HG03571 (cell line): ENCODE results near the gene C5orf63.
"Not testable (repeated sequence)": the region's sequence is repeated elsewhere in the genome, so short reads cannot be mapped to it uniquely, and the experiment has no call there.

Experiments
- ATAC-seq: cut with Tn5 transposase; IDR thresholded peaks from one replicate; pipeline ENCODE4 v1.9.1; 2021; ENCODE audit not compliant: unreplicated experiment

C5orf63 gene

DNA sequence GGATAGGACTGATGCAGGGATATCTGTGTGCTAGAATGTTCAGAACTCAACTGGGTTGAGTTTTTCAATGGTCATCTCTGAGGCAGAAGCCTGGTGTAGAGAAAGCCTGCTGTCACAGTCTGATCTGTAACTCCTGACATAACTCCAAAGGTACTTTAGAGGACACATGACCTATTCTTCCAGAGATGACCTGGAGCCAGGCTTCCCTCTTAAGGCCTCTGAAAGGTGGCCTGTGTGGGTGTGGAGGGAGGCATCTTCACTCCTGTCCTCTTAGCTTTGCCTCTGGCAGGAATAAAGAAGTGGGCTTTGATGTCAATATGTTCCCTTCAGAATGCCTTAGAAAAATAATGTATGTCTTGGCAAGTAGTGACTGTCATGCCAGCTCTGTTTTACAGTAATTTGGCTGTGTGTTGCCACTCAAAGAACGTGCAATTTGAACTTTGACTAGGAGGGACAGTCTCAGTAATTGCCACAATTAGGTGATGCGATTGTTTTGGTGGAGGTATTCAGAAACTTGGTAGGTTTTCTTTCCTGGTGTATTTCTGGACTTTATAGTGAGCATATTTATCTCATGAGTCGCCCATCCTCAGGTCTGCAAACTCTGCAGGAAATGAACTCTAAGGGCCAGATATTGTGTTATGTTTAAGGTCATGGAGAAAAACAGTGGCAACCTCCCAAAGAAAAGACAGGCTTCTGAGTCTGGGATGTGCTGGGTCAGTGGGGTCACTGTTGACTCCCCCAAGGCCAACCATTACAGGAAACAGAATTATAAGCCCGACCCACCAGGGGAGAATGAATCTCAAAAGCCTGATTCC lies 3.2 kb upstream of the C5orf63 start:
- no peak for ATAC-seq

DNA sequence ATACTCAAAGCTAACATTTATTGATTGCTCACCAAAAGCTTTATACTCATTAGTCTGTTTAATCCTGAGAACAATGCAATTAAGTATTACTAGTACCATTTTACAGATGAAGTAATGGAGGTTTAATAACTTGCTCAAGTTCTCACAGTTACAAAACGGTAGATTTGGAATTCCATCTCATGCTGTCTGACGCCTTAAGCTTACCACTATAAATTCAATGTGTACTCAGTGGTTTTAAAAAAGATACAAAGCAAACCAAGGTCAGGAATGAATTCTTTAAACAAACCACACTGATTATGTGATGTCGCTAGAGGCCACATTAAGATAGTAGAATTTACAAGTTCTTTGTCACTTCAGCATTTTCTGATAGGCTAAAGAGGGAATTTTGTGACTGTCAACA lies 1.2 kb upstream of the C5orf63 start:
- no peak for ATAC-seq

DNA sequence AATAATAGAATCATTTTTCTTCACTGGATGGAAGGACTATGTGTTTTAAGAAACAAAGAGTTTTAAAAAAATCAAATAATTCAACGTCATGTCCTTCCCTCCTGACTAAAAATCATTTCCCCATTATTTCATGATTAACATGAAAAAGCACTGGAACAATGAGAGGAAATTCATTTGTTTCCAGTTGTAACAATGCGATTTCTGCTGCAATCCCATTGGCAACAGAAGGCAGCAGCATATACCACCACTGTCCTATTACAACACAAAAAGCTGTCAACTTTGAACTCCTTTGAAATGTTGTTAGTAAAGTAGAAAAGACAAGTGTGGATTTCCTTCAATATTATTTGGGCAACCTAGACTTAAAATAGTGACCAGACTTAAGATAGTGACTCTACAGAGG lies 3.1 kb downstream of the C5orf63 start:
- no peak for ATAC-seq

DNA sequence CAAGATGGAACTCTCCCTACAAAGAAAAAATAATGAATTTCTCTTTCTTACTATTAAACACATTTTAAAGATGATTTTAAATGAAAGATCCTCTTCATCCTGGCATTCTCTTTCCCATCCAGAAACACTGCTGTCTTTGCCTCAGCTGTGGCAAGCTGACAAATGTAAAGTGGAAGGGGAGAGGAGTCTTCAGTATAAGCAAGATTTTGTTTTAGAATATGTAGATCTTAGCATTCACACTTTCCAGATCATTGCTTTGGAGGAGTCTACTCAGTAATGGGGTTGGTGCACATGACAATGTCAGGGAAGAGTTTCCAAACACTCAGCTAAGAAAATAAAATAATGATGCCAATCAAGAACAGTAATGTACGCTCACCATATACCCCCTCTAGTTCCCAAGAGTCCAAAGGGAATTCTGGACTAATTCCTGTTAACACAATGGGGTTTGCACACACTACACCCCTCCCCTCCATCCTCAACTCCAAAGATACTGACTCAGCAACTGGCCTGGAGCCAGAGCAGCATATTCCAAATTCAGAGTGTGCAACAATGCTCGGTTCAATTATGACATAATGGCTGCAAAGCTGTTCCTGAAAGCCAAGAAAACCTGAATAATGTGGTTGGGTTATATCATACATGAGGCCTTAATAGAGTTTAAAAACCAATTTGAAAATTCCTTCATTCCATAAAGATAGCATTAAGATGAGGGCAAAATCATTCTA lies 4.6 kb downstream of the C5orf63 start:
- no peak for ATAC-seq

DNA sequence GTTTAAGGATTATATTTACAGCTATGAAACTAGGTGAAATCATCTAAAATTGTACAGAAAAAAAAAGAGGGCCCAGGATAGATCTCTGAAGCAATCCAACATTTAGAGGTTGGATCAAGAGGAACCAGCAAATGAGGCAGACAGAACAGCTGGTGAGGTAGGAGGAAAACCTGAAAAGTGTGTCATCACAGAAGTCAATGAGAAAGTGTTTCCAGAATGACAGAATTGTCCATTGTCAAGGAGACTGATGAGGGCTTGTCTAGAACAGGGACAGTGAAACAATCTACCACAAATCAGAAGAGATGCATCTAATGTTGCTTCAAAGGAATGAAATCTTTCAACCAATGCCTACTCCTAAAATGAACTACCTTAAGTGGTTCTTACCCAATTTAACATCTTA lies 6.6 kb downstream of the C5orf63 start:
- ATAC-seq: no peak

DNA sequence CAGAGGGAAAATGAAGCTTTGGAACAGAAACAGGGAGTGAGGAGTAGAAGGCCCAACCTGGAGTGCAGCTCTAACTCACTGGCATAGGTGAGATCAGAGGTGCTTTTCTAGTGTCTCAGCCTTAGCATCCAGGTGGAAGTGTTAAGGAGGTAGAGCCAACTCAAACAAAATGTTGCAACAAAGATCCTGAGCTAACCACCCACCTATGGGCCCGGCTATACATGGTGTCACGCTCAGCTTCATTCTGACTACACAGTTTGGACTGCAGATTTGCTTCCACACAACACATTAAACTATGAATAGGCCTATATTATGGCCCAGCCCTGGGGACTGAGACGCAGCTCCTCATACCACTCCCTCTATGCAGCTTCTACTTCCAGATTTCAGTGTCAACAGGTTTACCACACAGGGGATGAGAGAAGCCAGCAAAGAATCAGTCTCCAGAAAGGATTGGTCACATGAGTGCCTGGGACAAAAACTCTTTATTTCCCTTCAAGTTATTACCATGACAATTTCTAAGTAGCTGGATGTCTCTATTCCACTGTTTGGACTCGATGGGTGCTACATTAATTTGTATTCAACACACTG lies 9.0 kb downstream of the C5orf63 start:
- ATAC-seq: no peak

DNA sequence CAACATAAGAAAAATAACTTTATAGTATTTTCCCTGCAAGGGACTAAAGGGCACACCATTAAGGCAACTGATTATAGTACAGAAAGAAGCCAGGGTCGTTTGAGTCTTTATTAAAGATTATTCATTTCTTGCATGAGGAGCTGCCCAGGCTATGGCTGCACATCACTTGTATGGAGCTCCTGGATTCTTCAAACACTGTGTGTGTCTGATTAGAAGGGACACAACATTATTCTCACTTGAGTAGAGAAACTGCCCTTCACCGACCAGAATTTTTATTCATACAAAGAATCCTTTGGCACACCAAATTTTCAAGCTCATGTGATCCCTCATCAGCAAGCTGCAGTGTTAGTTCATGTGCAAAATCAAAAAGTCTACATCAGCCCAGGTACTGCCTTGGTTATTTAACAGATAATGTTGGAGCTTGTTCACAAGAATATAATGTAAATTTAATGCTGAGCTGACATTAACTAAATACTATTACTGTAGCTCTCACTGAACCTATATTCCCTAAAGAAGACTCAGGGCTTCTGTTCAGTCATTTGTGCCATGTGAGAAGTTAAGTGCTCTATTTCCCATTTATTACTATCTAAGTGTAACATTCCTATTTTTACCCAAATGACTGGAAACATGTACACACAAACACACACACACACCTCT lies 9.9 kb downstream of the C5orf63 start:
- ATAC-seq: no peak

DNA sequence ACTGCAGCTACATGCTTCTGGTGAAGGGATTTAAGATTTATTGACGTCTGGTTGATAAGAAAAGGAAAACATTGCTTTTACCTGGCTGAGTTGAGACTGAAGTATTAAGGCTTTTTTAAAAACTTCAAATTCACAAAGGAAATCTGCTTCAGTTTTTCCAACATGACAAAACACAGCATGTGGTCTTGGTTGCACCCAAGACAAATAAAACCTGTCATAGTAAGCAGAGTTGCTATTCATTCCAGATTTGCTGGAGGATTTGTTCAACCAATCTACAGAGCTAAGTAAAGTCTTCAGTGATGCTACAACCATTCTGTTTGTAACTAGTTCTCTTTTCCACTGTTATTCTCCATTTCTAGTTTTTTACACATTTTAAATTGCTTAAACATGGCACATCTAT lies 11.3 kb downstream of the C5orf63 start:
- ATAC-seq: no peak

DNA sequence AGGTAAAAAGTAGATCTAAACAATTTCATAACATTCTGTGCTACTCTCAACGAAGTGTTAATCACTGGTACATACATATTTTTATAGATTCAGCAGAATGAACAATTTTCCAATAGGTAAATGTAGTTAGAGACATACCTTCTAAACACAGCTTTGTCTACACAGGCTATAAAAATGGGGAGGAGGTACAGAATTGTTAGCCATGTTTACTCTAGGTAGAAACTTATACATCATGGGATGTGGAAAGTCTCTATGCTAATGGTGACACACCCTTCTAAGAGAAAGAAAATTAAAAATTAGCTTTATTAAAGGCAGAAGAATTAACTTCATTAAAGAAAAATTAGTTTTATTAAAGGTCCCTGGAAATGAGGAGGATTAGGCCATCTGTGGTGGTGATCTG lies 11.8 kb downstream of the C5orf63 start:
- no peak for ATAC-seq

DNA sequence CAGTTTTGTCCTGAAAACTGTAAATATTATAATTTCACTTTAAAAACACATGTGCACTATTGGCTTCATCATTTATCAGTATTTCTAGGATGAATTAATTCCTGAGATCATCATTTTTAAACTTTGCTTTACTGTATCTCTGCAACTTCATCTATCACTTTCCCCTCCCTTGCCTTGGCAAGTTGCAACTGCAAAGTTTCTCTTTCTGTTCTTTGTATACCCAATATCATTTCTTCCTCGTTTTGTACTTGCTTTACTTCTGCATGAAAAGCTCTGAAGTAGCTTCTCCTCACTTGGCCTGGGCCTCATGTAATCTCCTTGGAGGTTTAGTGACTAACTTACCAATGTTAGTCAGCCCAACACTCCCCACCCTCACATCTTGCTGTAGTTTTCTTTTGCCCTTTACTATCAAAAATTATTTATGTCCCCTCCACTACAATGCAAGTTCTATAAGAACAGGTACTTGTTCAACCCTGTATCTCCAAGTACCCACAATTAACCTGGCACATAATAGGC lies 12.8 kb downstream of the C5orf63 start:
- ATAC-seq: no peak

DNA sequence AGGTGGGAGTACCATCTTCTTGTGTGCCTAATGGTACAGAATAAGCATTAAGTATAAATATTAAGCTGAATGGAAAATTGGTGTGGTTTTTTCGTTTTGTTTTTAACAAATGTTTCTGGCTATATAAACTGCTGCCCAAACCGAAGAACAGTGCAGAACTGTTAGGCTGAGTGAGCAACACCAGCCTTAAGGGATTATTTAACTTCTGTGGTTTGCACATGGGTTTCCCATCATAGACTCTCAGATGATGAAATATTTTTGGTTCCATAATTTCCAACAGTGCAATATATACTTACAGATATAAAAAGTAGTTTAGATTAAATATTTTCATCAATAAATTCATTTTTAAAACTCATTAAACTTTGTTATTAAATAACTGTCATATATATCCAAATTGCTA lies 16.4 kb downstream of the C5orf63 start:
- ATAC-seq: no peak

DNA sequence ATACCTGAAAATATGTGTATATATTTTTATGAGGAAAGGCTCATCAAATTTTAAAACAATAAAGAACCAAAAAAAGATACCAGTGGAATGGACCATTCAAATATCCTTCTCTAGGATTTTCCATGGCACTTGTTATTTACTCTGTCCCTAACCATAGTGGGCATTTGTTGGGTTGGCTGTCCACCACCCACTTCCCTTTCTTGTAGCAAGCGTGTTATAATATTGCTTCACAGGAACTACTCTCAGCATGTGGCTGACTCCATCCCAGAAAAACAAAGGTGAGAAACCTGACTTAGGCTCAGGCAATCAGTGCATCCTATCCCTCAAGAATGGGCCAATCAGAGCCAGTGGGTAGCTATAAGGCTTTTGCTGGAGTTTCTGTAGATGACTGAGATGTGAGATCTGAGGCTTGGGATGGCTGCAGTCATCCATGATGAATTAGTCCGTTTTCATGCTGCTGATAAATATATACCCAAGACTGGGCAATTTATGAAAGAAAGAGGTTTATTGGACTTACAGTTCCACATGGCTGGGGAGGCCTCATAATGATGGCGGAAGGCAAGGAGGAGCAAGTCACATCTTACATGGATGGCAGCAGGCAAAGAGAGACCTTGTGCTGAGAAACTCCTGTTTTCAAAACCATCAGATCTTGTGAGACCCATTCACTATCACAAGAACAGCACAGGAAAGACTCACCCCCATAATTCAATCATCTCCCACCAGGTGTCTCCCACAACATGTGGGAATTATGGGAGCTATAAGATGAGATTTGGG lies 17.2 kb downstream of the C5orf63 start:
- ATAC-seq: no peak

DNA sequence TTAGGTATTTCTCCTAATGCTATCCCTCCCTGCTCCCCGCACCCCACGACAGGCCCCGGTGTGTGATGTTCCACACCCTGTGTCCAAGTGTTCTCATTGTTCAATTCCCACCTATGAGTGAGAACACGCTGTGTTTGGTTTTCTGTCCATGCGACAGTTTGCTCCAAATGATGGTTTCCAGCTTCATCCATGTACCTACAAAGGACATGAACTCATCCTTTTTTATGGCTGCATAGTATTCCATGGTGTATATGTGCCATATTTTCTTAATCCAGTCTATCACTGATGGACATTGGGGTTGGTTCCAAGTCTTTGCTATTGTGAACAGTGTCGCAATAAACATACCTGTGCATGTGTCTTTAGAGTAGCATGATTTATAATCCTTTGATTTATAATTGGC lies 19.8 kb downstream of the C5orf63 start:
- ATAC-seq: not testable (repeated sequence)

DNA sequence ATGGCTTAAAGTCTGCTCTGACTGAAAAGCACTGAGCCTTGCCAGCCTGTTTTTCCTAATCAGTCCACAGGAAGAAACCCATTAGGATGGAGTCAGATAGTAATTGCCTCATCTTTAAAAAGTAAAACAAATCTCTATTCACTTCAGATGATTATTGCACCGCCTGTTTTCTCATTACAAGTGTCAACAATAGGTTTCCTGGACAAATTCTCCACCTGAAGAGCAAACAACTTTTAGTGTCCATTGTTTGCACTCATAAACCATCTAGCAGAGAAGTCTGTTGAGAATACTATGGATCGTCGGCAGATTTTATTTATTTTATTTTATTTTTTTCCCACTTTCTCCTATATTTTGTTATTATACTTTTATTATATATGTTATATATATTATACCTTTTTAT lies 20.3 kb downstream of the C5orf63 start:
- ATAC-seq: no peak

DNA sequence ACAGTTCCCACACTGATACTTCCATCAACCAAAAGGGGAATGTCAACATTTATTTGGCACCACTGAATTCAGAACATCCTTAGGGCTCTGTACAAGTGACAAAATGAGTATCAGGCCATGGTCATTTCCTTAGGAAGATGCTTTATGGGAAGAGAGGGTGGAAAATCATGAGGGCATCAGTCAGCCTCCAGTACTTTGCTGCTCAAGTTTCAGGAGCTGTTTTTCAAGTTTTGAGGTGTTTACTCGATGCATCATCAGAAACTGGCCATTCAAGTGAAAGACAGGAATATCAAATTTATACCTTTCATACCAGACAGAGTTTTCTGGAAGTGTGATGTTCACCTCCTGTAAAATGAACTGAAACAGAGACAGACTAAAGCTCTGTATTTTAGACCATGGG lies 21.7 kb downstream of the C5orf63 start:
- no peak for ATAC-seq

DNA sequence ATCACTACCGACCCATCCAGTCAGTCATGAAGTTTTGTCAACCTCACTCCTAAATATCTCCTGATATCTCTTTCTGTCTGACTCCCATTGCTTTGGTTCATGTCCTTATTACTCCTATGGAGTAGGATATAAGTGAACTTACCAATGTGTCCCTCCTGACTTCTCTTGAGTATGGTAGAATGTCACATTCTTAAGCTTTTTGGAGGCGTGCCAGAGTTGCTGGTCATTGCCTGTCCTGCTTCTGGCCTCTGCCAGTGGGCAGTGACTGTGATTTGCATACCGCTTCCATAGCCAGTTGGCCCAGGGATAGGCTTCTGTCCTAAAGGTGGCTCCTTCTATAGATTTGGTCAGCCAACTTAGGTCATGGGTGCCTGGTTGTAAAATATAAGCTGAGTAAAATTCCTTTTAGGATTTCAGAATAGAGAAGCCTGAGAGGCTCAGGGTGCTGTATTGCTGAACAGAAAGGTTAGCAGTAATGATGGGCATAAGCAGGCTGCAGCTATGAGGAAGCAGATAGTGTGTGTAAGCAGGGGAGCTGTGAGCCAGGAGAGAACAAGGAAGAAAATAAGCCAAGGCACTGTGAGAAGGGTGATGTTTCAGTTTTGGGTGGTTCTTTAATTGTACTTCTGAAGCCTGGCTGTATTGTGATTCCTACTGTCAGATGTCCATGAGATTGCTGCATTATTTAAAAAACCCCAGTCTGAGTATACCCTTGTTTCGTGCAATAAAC lies 26.8 kb downstream of the C5orf63 start:
- no peak for ATAC-seq

DNA sequence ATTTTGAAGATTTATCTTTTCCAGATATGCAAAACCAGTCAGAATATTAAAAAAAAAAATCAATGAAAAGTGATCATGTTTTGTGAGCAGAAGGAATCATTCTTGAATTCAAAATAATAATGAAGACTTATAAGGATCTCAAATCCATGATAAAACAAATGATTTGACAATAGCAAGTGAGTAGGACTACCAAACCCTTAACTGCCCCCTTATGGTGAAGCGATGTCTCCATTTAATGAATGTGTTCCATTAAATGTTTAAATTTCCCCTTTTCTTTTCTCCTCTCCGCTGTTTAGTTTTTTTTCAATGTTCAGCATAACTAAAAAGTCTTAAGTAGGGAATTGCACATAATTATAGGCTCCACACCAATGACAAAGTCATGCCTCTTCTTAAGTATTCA lies 30.7 kb downstream of the C5orf63 start:
- no peak for ATAC-seq

DNA sequence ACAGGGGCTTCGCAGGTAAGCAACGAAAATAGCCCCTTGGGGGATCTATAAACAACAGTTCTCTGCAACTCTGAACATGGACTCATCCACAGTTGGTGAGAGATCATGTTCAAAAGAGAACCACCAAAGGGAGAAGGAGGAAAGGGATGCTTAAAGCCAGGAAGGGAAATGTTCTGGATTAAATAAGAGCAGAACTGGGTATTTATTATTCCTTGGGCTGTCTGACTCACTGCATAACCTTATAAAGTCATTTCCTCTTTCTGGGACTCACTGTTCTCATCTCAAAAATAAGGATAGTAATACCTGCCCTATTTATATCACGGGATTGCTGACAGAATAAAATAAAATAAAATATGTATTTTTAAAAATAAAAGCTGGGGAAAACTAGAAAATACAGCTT lies 31.7 kb downstream of the C5orf63 start:
- ATAC-seq: no peak

DNA sequence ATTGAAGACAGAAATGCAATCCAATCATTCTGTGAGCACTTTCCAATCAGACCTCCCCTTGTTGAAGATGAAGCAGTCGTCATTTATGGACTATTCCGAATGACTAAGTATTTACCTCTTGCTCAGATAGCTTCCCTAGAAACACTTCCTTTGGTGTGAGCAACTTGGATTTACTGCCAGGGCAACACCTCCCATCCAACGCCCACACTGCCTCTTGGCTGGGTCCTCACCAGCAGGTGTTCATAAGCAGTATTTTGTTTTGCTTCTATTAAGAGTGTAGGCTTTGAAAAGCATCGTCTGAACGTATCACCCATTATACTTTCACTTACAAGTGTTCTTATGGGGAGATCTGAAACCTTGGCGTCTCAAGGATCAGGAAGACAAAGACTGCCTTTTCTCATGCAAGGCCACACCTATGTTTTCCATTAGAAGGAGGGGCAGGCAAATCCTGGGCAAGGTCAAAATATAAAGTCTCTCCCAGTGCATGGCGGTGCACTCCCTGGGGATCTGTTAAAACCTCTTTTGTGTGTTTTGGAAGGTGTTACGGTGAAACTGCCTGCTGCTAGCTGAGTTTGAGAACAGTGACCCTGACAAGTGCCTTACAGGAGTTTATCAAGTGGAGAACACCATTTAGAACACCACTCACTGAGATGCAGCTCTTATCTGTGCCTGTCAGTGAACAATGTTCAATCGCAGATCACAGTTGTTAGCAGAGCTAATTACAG lies 32.3 kb downstream of the C5orf63 start:
- ATAC-seq: no peak
